ENCODE measurements around the gene SEMA4D.
"Not testable (repeated sequence)": the region's sequence is repeated elsewhere in the genome, so short reads cannot be mapped to it uniquely, and the experiment has no call there.

SEMA4D gene

GRCh38 chr9:89372230-89372816 is 125.6 kb downstream of the SEMA4D start:
- no peak for TF ChIP-seq CTCF (IDR thresholded peaks at IDR 0.05; ENCODE audit: control extremely low read depth, extremely low read depth, low read depth, missing control alignments)
- DNase-seq (ENCODE audit: extremely low spot score) = no peak
- ChIA-PET POLR2A (no interaction called here), CTCF (interaction anchor here (1.3 kb wide), 1 partner anchor 176 kb away, joined by 3 read pairs; no protein-coding TSS in a partner anchor)

GRCh38 chr9:89371791-89372190 is 126.1 kb downstream of the SEMA4D start:
- POLR2A ChIA-PET; DNase-seq (ENCODE audit: extremely low spot score); CTCF ChIA-PET: not testable (repeated sequence)

- DNase-seq (ENCODE audit: extremely low spot score) = no peak
- no peak for TF ChIP-seq CTCF (IDR thresholded peaks at IDR 0.05; ENCODE audit: control extremely low read depth, extremely low read depth, low read depth, missing control alignments)
- ChIA-PET POLR2A (no interaction called here), CTCF (no interaction called here)
These were observed 127.3 kb downstream of the SEMA4D start for GRCh38 chr9:89370593-89370992.

- ChIA-PET POLR2A (no interaction called here), CTCF (no interaction called here)
- no peak for DNase-seq (ENCODE audit: extremely low spot score)
- no peak for TF ChIP-seq CTCF (IDR thresholded peaks at IDR 0.05; ENCODE audit: control extremely low read depth, extremely low read depth, low read depth, missing control alignments)
These were observed 128.9 kb downstream of the SEMA4D start for GRCh38 chr9:89368978-89369377.

GRCh38 chr9:89368550-89368949 is 129.4 kb downstream of the SEMA4D start:
- POLR2A ChIA-PET = no interaction called here
- CTCF ChIA-PET = interaction anchor here (1.1 kb wide), 1 partner anchor 96 kb away, joined by 3 read pairs; no protein-coding TSS in a partner anchor
- DNase-seq (ENCODE audit: extremely low spot score) = no peak
- no peak for TF ChIP-seq CTCF (IDR thresholded peaks at IDR 0.05; ENCODE audit: control extremely low read depth, extremely low read depth, low read depth, missing control alignments)

GRCh38 chr9:89367726-89368437 is 130.0 kb downstream of the SEMA4D start:
- CTCF ChIA-PET = interaction anchor here (1.1 kb wide), 2 partner anchors 12 to 96 kb away, joined by 3 read pairs; no protein-coding TSS in a partner anchor
- POLR2A ChIA-PET = interaction anchor here (1.5 kb wide), 1 partner anchor 49 kb away, joined by 3 read pairs; the partner anchor contains the start of gene SECISBP2
- no peak for TF ChIP-seq CTCF (IDR thresholded peaks at IDR 0.05; ENCODE audit: control extremely low read depth, extremely low read depth, low read depth, missing control alignments)
- no peak for DNase-seq (ENCODE audit: extremely low spot score)

- POLR2A ChIA-PET = interaction anchor here (1.5 kb wide), 1 partner anchor 49 kb away, joined by 3 read pairs; the partner anchor contains the start of gene SECISBP2
- DNase-seq (ENCODE audit: extremely low spot score) = no peak
- CTCF ChIA-PET = interaction anchor here (1.1 kb wide), 1 partner anchor 13 kb away, joined by 3 read pairs; no protein-coding TSS in a partner anchor
- TF ChIP-seq CTCF (IDR thresholded peaks at IDR 0.05; ENCODE audit: control extremely low read depth, extremely low read depth, low read depth, missing control alignments) = no peak
These were observed 130.6 kb downstream of the SEMA4D start for GRCh38 chr9:89367281-89367680.
